Transverse colon (tissue), 4 donors: ENCODE data around the gene AATK.

ENCODE experiments used
- EP300 ChIP-seq: sonication (generic); formaldehyde crosslinking; IDR thresholded peaks from one replicate; pipeline ENCODE4 v1.6.1; 2017; ENCODE audit warnings: antibody characterized with exemption, low read depth
- POLR2A ChIP-seq: fragments of 450-650 bp; IDR thresholded peaks from one replicate; pipeline ENCODE4 v1.6.1; 2016; ENCODE audit warnings: antibody characterized with exemption, mild to moderate bottlenecking, moderate library complexity
- POLR2AphosphoS5 ChIP-seq, 3 donors: sonication (generic); formaldehyde crosslinking; IDR thresholded peaks; one replicate each; pipeline ENCODE4 v1.6.1; 2016; ENCODE audit warnings: antibody characterized with exemption in 3 of 3
- TF ChIP-seq, protein P1 (sequence below), 5 experiments: fragments of 200-600 bp in 3 of 5; fragments of 450-650 bp in 2 of 5; sonication (generic) in 3 of 5; IDR thresholded peaks; 1 replicate in 2 of 5; 2 replicates in 3 of 5; pipeline ENCODE4 v1.5.1; 2016 to 2017; ENCODE audit warnings: antibody characterized with exemption in 5 of 5, inconsistent platforms in 3 of 5, mild to moderate bottlenecking in 2 of 5, moderate library complexity in 1 of 5

- TF ChIP-seq, protein P1, sequence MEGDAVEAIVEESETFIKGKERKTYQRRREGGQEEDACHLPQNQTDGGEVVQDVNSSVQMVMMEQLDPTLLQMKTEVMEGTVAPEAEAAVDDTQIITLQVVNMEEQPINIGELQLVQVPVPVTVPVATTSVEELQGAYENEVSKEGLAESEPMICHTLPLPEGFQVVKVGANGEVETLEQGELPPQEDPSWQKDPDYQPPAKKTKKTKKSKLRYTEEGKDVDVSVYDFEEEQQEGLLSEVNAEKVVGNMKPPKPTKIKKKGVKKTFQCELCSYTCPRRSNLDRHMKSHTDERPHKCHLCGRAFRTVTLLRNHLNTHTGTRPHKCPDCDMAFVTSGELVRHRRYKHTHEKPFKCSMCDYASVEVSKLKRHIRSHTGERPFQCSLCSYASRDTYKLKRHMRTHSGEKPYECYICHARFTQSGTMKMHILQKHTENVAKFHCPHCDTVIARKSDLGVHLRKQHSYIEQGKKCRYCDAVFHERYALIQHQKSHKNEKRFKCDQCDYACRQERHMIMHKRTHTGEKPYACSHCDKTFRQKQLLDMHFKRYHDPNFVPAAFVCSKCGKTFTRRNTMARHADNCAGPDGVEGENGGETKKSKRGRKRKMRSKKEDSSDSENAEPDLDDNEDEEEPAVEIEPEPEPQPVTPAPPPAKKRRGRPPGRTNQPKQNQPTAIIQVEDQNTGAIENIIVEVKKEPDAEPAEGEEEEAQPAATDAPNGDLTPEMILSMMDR (IDR thresholded peaks at IDR 0.05): no peak
- no peak for TF ChIP-seq EP300
- no peak for TF ChIP-seq POLR2AphosphoS5 (IDR thresholded peaks at IDR 0.05)
- no peak for TF ChIP-seq POLR2A
Measured at GRCh38 chr17:81138083-81138482, 27.9 kb downstream of the AATK start.
